Measurements from ENCODE around the gene PRKN.

- TF ChIP-seq, protein P1, sequence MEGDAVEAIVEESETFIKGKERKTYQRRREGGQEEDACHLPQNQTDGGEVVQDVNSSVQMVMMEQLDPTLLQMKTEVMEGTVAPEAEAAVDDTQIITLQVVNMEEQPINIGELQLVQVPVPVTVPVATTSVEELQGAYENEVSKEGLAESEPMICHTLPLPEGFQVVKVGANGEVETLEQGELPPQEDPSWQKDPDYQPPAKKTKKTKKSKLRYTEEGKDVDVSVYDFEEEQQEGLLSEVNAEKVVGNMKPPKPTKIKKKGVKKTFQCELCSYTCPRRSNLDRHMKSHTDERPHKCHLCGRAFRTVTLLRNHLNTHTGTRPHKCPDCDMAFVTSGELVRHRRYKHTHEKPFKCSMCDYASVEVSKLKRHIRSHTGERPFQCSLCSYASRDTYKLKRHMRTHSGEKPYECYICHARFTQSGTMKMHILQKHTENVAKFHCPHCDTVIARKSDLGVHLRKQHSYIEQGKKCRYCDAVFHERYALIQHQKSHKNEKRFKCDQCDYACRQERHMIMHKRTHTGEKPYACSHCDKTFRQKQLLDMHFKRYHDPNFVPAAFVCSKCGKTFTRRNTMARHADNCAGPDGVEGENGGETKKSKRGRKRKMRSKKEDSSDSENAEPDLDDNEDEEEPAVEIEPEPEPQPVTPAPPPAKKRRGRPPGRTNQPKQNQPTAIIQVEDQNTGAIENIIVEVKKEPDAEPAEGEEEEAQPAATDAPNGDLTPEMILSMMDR (IDR thresholded peaks at IDR 0.05): no peak
- no peak for TF ChIP-seq EZH2 (IDR thresholded peaks at IDR 0.05)
These were observed 631 bp upstream of the PRKN start for GRCh38 chr6:162728197-162728596.

All from neural progenitor cell (in vitro differentiated cells).